ENCODE data around the gene HOXD13.

The HOXD13 gene

DNA sequence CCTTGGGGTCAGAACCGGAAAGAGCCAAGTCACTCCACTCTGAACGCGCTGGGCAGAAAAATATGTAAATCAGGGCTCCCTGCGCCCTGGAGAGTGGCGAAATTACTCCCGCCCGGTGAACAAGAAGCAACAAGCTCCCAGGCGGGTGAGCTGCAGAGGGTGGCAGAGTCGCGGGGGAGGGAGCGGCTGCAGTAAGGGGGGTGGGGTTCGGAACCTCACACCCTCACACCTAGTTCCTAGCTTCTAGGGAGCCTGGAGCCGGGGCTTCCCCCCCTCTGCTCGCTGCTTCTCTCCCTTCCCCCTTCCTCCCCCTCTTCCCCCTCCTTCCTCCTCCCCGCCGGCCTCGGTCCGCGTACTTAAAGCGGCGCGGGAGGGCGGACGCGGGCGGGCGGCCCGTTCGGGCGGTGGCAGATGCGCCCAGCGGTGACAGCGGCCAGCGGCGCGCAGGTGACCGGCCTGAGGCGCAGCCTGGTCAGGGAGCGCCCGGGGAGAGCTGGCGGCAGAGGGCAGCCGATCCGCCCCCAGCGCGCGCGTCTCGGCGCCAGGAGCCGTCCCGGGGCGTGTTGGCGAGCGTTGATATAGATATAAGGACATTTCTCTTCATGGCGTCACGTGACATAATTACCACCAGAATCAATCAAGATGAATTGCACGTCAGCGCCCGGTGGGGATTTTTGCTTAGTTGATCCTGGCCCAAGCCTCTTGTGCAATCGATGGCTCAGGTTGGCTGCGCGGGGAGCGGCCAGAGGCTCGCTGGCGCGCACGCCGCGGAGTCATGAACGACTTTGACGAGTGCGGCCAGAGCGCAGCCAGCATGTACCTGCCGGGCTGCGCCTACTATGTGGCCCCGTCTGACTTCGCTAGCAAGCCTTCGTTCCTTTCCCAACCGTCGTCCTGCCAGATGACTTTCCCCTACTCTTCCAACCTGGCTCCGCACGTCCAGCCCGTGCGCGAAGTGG is 14.3 kb downstream of the HOXD13 start, which contains the start of gene HOXD11:
HOXD11 (plus strand) TSS at position 700 of the 959 bp plus-strand sequence; CDS start at position 776, 76 bp downstream.
- no peak for DNase-seq

DNA sequence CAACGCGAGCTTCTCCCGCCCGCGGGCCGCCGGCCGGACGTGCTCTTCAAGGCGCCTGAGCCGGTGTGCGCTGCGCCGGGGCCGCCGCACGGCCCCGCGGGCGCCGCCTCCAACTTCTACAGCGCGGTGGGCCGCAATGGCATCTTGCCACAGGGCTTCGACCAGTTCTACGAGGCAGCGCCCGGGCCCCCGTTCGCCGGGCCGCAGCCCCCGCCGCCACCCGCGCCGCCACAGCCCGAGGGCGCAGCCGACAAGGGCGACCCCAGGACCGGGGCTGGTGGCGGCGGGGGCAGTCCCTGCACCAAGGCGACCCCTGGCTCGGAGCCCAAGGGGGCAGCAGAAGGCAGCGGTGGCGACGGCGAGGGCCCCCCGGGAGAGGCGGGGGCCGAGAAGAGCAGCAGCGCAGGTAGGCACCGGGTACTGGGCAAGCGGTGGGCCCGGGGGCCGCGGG is 15.2 kb downstream of the HOXD13 start:
- DNase-seq: no peak

DNA sequence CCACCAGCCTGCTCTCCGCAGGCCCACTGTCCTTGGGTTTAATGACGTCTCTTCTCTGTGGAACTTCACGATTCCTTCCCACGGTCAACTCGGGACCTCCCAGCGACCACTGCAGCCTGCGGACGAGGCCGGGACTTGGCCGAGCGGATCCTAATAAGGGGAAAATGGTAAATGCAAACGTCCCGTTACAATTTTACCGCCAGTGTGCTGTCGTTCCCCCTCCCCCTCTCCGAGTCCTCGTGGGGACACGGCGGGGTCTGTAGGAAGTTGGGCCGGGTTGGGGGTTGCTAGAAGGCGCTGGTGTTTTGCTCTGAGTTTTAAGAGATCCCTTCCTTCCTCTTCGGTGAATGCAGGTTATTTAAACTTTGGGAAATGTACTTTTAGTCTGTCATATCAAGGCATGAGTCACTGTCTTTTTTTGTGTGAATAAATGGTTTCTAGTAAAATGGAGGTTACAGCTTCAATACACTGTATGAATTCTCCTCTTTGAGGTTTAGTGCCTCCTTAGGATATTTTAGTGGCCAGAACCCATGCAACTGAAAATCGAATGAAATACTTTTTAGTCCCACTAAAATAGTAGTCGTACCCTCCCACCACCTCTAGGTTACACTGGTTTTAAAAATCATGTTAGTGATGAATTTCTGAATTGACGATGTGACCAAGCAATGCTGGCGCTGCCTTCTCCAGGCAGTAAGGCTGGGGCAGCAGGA is 16.8 kb downstream of the HOXD13 start:
- no peak for DNase-seq

DNA sequence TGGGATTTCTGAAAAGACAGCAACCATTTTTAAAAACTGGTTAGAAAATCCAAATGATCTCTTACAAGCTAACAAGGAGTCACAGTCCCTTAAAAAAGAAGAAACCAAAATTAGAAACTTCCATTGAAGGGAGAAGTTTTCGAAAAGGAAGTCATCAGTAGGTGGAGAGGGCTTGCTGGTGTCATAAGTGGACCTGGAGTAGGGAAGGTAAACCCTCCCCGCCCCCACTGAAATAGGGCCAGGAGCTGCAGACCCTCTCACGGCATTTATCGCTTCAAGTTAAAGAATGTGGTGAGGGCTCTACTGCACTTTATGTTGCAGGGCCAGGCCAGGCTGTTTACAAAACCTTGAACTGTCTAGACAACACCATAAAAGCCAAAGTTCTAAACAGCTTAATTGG is 17.4 kb downstream of the HOXD13 start:
- no peak for DNase-seq

DNA sequence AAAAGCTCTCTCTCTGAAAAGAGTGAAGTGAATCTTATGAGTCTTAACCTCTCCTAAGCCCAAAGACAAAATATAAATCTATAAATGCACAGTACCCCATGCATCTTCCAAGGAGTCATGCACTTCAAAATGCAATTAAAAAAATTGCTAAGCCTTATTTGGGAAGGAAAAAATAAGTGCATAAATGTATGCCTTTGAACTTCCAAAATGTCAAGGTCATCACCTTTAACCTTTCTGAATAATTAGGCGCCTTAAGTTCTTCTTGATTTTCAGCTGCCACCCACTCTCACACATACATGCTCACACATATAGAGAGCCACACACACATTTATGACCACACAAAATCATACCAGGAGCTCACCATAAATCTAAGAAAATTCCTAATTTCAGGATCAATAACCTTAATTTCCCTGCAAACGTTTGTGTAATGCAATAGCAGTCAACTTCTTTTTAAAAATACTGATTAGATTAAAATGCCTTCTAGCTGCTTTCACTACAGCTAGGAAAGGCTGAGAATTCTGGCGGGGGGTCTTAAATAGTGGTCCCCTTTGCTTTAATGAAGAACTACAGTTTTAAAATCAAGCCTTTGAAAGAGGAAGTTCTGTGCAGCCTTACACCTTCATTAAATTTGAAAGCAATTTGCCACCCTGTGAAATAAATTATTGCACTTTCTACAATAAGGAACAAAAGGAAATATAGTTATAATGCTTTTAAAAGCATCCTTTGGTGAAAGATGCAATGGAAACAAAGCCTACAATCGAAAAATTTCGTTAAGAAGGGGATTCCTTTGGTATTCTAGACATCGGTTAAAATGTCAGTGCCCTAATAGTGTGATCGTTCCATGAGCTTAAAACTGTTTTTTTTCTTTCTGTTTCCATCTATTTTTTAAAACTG is 18.1 kb downstream of the HOXD13 start:
- DNase-seq: no peak

DNA sequence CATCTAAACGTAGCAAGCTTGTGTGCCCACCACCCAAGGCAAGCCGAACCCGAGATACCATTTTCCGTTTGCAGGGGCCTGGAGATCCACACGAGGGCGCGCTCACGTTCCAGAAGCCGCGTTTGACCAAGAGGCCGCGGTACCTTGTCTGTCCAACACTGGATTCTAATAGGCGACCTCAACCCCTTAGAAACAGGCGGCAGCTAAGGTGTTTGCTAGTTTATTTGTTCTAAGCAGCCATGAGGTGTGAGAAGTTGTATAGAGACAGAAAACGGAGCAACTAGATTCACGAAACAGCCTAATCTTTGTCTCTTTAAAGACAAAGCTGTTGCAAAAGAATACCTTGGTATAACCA is 18.8 kb downstream of the HOXD13 start:
- no peak for DNase-seq

DNA sequence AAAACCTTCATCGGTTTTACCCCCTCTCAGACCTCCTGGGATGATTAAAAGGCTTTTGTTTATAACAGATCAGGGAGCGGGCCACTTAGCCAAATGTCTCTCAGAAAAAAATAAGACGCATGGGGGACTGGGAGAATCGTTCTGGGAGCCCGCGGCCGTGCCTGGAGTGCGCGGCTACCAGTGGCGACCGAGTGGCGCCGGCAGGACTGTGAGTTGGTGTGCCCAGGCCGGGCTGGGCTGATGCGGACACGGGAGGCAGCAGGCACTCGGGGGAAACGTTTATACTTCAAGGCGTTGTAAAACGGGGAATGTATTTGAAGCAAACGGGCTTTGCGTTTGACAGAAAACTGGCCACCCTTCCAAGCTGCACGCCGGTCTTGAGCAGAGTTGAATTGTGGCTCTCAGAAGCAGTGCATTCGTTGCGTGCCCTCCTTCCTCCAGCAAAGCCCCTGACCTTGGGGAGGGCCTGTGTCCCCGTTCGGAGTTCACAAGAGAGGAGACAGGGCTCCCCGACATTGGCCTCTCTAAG is 19.4 kb downstream of the HOXD13 start:
- DNase-seq: no peak

DNA sequence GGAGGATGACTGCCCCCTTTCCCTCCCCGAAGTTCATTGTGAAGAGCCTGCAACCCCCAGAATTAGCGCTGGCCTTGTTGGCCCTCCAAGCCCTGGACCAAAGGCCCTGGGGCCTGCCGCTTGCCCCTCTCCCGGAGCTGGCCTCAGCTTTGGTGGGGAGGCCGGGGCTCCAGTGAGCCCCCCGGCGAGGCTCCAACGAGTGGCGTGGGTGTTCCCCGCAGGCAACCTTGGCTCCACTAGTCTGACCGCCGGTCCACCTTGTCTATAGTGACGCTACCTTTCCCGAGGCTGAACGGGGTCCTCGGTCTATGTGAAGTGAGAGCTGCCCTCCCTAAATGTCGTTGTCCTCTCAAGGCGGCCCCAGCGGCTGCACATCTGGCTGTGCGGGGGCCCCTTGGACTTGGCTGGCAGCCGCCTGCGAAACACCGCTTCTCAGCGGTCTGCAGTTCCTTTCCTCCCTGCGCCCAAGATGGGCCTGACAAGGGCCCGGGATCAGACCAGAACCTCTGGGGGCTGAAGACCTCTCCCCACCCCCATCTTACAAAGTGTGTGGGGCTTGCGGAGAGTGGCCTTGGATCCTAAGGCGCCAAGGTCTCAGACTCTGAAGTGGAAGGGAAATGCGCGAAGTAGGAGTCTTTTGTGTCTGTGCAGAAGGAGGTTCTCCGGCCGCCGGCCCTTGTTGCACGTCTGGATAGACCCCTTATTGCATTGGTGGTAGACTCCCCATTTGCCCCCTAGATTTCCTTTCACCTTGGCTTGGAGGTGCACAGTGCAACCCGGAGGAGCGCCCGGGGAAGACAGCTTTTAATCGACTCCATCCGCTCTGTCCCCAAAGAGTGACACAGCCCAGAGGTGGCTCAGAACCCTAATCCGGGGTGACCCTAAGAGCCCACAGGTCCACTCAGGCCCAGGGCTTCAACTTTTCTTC is 20.1 kb downstream of the HOXD13 start:
- no peak for DNase-seq

DNA sequence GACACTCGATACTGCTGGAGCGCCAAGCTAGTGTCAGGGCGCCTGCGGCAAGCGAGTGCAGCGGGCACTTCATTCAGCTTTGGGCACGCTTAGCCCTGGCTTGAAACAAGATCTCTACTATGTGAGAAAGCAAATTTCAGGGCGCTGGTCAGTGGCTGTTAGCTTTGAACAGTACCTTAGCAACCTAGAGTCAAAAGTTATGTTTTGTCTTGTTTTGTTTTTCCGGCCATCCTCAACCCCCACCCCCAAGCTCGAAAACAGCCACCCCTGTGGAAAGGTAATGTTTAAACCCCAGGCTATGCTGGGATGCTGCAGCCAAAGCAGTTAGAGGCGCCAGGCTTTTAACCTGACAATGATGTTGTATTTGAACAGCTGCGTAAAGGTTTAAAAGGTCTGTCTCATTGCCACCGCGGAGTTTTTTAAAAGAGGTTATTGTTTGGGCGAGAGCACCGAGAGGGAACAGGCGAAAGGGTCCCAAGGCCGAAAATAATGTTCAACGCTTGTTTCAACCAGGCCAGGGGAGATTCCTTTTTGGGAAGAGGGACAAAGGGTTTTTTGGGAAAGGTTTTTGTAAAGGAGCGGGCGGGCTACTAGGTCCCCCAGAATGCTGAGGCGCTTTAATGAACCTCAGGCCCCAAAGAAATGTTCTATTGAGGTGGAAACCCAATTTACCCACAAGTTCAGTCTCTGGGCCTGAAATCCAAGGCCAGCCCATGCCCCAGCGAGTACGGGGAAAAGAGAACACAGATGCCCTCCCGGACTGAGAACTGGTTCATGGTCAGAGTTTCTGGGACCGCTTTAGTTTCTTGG is 21.8 kb downstream of the HOXD13 start:
- DNase-seq: no peak

DNA sequence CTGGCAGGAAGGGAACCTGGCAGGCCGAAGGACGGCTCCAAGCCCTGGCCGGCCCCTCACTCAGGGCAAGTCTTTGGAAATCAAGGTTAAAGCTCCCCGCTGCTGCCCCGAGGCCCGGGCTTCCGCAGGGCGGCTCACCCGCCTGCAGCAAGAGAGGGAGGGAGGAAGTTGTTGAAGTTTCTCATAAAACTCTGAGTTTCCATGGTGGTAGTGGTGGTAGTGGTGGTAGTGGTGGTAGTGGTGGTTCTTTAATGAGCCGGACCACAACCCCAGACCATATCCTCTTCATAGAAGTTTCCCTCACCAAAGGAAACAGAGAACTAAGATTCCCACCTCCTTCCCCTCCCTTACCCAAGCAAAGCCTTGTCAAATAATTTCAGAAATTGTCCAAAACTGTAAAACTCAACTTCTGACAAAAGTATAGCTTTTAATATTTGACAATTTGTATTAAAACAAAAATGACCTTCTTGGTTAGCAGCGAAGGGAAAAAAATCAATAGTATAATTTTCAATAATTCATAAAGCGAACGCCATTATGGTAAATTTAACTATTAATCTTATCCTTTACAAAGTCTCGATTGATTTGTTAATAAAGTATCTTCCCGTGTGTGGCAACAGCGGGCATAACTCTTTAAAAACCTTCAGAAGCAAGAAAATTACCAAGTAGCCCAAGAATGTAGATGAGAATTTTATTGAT is 22.6 kb downstream of the HOXD13 start:
- DNase-seq: no peak

DNA sequence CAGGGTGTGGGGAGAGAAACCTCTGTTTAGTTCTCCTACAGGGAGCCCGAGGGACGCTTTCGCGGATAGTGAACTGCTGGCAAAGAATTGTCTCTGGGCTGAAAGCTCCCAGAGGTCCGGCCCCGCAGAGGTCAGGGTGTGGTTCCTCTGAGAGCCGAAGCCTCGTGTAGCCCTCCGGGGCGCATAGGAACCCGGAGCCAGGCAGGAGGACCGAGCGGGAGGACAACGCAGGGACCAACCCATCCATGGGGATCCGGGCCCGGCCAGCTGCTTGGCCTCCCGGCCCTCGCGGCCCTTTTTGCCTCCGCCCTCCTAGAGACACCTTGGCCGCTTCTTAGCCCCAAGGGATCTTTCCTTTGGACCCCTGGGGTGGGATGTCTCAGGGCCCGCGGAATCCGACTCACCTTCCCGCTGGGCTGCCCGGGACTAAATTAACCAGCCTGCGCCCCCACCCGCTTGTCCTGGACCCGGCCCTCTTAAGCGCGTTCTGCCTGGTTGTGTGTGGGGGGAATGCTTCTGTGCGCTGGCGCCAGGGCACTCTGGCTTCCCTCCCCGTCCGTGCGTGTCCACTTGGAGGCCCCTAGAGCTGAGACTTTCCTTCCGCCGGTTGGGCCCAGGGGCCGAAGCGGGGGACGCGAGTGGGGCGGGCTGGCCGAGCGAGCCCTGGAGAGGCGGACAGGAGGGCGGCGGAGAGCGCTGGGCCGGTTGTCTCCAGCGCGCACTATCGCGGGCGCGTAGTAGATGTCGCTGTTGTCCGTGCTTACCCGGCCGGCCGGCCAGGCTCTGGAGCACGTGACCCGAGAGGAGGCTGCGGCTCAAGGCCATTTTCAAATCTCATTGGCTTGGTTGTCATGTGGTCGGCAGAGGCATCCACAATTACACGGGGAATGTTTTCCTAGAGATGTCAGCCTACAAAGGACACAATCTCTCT is 23.6 kb downstream of the HOXD13 start, which contains the start of gene HOXD10:
HOXD10 (plus strand) TSS at position 896 of the 931 bp plus-strand sequence. CDS start 56 bp downstream, outside the sequence.
- no peak for DNase-seq

DNA sequence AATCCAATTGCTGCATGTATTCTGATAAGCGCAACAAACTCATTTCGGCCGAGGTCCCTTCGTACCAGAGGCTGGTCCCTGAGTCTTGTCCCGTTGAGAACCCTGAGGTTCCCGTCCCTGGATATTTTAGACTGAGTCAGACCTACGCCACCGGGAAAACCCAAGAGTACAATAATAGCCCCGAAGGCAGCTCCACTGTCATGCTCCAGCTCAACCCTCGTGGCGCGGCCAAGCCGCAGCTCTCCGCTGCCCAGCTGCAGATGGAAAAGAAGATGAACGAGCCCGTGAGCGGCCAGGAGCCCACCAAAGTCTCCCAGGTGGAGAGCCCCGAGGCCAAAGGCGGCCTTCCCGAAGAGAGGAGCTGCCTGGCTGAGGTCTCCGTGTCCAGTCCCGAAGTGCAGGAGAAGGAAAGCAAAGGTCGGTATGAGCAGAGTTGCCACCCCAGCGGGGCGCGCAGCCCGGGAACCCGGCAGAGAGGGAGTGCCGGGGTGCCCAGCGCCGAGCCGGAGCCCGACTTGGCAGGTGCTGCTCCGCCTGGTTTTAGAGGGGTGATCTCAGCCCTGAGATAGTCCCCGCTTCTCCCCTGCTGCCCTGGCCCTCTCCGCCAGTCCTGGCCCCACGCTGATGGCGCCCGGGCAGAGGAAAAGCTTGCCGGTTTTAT is 24.8 kb downstream of the HOXD13 start:
- DNase-seq: no peak

DNA sequence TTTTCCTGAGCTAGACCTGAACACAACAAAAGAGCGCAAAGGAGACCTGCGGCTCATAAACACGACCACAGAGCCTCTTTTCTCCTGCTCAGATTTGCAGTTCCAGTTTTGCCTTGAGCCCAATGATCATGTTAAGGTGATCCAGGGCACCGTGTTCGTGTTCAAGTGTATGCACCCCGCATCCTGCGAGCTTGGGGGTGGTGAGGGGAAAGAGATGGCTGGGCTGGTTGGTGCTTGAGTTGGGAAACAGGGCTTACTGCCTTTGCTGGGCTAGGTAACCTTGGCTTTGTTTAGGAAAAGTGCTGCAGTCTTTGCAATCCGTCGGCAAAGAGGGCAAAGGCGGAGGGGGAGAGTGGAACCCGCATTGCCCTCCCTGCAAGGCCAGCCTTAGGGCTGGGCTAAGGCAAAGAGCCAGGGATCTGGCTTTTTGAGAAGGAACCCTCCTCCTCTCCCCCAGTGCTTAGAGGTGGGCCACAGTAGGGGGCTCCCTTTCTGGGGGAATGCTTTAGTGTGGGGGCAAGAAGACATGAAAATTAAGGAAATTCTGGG is 25.4 kb downstream of the HOXD13 start:
- no peak for DNase-seq

DNA sequence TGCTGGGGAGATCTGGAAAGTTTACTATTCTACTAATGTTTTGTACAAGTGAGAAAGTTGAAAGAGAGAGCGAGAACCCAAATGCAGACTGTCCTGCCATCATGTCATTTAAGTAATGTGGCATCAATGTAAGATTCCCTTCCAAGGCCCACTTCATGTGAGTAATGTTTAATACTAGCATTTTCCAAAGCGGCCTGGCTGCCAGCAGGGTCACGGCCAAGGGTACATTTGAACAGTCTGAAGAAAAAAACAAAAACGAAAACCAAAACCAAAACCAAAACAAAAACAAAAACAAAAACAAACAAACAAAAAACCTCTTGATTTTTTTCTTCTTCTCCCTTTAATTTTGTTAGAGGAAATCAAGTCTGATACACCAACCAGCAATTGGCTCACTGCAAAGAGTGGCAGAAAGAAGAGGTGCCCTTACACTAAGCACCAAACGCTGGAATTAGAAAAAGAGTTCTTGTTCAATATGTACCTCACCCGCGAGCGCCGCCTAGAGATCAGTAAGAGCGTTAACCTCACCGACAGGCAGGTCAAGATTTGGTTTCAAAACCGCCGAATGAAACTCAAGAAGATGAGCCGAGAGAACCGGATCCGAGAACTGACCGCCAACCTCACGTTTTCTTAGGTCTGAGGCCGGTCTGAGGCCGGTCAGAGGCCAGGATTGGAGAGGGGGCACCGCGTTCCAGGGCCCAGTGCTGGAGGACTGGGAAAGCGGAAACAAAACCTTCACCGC is 26.2 kb downstream of the HOXD13 start:
- DNase-seq: no peak

DNA sequence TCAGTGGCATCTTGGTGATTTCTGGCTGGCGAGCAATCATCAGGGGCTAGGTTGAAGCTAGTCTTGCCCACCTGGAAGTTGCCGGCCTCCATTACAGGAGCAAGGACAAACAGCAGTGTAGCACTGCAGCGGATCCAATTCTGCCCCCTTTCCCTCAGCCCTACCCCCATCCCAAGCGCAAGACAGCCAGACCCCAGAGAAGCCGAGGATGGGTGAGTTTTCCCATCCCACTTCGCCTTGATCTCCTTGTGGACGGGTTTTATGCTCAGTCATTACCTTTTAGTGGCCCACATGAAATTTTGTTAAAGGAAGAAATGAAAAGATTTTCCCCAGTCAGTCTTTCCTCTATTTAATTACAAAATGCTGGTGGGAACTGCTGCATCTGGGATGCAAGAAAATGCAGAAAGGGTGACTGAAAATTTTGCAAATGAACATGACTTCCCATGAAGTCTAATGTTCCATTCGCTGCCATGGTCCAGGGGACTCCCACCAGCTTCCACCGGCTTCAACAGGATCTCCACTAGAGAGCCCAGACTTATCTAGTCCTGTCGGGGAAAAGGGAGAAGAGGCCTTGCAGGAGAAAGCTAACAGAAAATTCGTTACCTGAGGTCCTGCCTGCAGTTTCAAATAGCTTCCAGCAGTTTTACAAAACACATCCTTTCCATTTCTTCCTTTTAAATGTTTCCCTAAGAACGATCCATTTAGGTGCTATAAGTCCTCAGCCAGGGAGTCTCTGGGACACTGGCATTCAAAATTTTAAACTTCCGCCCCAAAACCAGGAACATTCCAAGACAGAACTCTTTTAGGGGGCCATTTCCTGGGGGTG is 28.1 kb downstream of the HOXD13 start:
- no peak for DNase-seq
